ACC112 (cell line): Measurements from ENCODE around the gene CHPF2.

Source experiments
- H2AFZ ChIP-seq: fragments of 200-600 bp; sonication (generic); one replicate; pipeline ENCODE4 v1.6.0; 2017; ENCODE audit warnings: antibody characterized with exemption, low read length; ENCODE audit not compliant: unreplicated experiment
- H3K27ac ChIP-seq: fragments of 200-600 bp; sonication (generic); 2 replicates; pipeline ENCODE4 v1.5.1; 2014; ENCODE audit warnings: low read depth, mild to moderate bottlenecking, antibody characterized with exemption, low read length, moderate library complexity
- H3K27me3 ChIP-seq: fragments of 200-600 bp; sonication (generic); 2 replicates; pipeline ENCODE4 v1.6.1; 2014; ENCODE audit warnings: mild to moderate bottlenecking, antibody characterized with exemption, low read length, moderate library complexity, mixed read lengths; ENCODE audit not compliant: insufficient read depth
- H3K36me3 ChIP-seq: fragments of 200-600 bp; sonication (generic); 2 replicates; pipeline ENCODE4 v1.6.1; 2016; ENCODE audit warnings: mild to moderate bottlenecking, antibody characterized with exemption, low read length, moderate library complexity, mixed read lengths; ENCODE audit not compliant: insufficient read depth
- H3K4me1 ChIP-seq: fragments of 200-600 bp; sonication (generic); one replicate; pipeline ENCODE4 v1.6.1; 2016; ENCODE audit warnings: low read length, mixed read lengths; ENCODE audit not compliant: insufficient read depth, unreplicated experiment, control insufficient read depth
- H3K4me3 ChIP-seq: fragments of 200-600 bp; sonication (generic); 2 replicates; pipeline ENCODE4 v1.5.1; 2014; ENCODE audit warnings: mild to moderate bottlenecking, low read depth, low read length
- H3K79me2 ChIP-seq: fragments of 200-600 bp; sonication (generic); one replicate; pipeline ENCODE4 v1.6.0; 2016; ENCODE audit warnings: low read length; ENCODE audit not compliant: control insufficient read depth, unreplicated experiment, insufficient read depth

The CHPF2 gene

DNA sequence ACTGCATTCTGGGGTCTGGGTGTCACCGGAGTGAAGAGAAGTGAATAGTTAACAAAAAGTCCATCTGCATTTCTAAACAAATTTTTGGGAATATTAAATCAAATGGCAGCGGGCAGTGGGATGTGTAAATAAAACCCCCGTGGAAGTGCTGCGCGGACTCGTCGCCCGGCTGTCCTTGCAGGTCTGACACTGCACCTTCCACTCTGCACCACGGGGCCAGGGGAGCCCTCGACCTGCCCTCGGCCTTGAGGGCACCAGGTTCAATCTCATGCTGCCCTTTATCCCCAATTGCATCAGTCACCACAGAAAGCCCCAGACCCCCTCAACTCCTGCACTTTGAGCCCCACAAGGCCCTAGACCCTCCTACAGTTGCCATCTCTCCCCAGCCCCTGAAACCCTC lies 22.6 kb downstream of the CHPF2 start:
- H3K4me1 ChIP-seq = peaks cover 18% of the 10 kb centered on the region
- no peaks in the 10 kb centered on the region for H3K79me2 ChIP-seq
- no peaks in the 10 kb centered on the region for H3K27me3 ChIP-seq
- H3K4me3 ChIP-seq = no peak overlapping the region
- no peak overlapping the region for H3K27ac ChIP-seq
- H3K36me3 ChIP-seq = no peaks in the 10 kb centered on the region
- H2AFZ ChIP-seq = no peak overlapping the region

DNA sequence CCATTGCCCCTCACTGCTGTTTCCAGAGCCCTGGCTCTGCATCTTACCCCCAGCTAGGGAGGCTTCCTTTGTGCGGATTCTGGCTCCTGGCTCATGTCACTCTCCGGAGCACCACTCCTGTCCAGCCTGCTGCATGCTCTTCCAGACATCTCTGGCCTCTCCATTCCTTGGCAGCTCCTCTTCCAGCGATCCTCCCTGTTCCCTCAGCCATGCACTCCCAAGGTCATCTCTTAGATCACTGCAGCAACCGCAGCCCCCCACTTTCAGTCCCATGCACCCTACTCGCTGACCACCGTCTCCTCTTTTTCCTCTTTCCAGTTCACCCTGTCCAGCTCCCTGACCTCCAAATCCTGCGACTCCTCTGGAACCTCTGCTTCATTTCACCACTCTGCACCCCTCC lies 23.1 kb downstream of the CHPF2 start:
- Histone ChIP-seq H3K79me2 (no peaks in the 10 kb centered on the region), H3K4me1 (peaks cover 14% of the 10 kb centered on the region), H2AFZ (no peak overlapping the region), H3K27me3 (peaks cover 2% of the 10 kb centered on the region), H3K27ac (no peak overlapping the region), H3K36me3 (no peaks in the 10 kb centered on the region), H3K4me3 (no peak overlapping the region)

DNA sequence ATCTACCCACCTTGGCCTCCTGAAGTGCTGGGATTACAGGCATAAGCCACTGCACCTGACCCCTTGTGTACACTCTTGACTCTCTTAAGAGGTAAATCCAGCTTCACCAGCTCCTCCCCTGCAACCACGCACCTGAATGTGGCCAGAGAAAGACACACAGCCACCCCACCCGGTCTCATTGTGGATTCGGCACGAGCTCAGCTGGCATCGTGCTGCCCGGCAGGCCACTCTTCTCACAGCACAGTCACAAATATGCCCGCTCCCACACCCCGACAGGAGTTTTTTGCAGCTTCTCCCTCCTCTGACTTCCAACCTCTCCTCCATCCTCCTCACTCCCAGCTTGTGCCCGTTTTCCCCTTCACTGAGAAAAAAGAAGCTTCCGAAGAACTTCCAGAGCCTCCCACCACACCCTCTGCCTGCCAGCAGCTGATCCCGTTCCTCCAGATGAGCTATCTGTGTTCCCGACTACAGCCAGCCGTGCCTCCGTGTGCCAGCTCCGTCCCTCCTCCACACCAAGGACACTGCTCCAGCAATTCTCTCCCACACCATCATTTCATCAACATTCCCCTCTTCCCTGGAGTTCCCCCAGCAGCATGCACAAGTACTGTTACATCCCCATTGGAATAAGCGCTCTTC lies 24.2 kb downstream of the CHPF2 start:
- H3K27me3 ChIP-seq = peaks cover 13% of the 10 kb centered on the region
- no peak overlapping the region for H3K4me3 ChIP-seq
- no peak overlapping the region for H3K27ac ChIP-seq
- no peaks in the 10 kb centered on the region for H3K79me2 ChIP-seq
- no peaks in the 10 kb centered on the region for H3K36me3 ChIP-seq
- peaks cover 5% of the 10 kb centered on the region for H3K4me1 ChIP-seq
- no peak overlapping the region for H2AFZ ChIP-seq

DNA sequence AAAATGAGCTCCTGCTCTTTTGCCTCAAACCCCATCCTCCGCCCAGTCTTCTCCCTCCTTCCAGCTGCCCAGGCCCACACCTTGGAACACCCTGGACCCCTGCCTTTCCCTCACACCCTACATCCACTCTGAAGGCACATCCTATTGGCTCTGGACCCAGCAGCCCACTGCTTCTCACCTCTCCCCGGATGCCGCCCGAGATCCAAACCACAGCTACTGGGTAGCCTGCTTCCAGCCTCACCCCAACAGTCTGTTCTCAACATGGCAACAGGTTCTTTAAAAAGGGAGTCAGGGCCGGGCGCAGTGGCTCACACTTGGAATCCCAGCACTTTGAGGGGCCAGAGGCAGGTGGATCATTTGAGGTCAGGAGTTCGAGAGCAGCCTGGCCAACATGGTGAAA lies 25.7 kb downstream of the CHPF2 start:
- H3K4me3 ChIP-seq = no peak overlapping the region
- H3K27me3 ChIP-seq = peaks cover 28% of the 10 kb centered on the region
- no peak overlapping the region for H3K27ac ChIP-seq
- no peaks in the 10 kb centered on the region for H3K4me1 ChIP-seq
- no peaks in the 10 kb centered on the region for H3K36me3 ChIP-seq
- H3K79me2 ChIP-seq = no peaks in the 10 kb centered on the region
- no peak overlapping the region for H2AFZ ChIP-seq

DNA sequence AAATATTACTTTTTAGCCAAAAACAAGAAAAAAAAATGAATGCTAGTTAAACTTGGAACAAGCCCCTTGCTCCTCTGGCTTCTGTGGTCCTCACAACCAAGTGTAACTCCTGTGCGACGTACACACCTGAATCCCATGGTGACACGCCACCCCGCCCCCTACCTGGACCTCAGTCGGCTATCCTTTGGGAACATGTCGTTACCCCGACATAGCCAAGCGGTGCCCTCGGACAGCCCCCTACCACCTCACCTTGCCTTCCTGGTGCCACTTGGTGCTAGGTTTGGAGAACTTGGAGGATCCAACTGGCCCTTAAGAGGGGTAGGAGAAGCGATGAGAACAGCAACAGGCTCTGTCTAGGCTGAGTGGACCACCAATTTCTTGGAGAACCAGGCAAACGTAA lies 28.2 kb downstream of the CHPF2 start:
- H2AFZ ChIP-seq = no peak overlapping the region
- no peak overlapping the region for H3K4me3 ChIP-seq
- H3K27me3 ChIP-seq = peaks cover 32% of the 10 kb centered on the region
- no peaks in the 10 kb centered on the region for H3K4me1 ChIP-seq
- H3K79me2 ChIP-seq = no peaks in the 10 kb centered on the region
- H3K36me3 ChIP-seq = no peaks in the 10 kb centered on the region
- H3K27ac ChIP-seq = no peak overlapping the region

DNA sequence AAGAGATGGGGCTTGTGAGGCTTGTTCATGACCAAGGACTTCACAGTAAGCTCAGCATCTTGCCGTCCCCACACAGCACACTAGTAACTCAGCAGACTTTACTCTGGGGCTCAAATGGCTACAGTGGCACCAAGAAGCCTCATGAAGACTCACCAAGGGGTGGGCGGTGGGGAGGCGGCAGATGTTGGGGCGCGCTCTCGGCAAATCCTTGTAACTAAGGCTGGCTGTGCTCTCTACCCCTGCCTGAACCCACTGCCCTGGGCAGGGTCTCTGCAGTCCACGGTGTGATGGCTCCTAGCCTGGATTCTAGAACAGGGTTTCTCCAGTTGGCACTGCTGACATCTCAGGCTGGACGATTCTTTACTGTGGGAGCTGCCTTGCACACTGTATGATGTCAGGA lies 28.6 kb downstream of the CHPF2 start:
- H3K27me3 ChIP-seq = peaks cover 32% of the 10 kb centered on the region
- H3K36me3 ChIP-seq = no peaks in the 10 kb centered on the region
- no peak overlapping the region for H3K27ac ChIP-seq
- no peaks in the 10 kb centered on the region for H3K4me1 ChIP-seq
- no peak overlapping the region for H2AFZ ChIP-seq
- H3K79me2 ChIP-seq = no peaks in the 10 kb centered on the region
- H3K4me3 ChIP-seq = no peak overlapping the region

DNA sequence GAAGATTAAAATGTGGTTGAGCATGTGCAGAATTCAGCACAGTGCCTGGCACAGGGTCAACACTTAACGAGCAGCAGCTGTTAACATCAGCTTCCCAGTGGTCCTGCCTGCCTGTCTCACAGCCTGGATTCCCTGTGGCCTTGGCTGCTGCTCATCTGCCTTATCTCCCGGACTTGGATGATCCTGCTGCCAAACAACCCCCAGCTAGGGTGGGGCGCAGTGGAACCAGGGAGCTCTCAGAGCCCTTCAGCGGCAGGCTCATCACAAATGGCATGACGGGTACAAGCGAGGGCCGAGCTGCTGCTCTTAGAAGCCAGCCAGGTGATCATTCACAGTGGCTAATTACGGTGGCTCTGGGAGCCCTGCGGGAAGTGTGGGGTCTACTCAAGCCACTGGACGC lies 29.2 kb downstream of the CHPF2 start:
- H3K4me3 ChIP-seq = no peak overlapping the region
- H3K79me2 ChIP-seq = no peaks in the 10 kb centered on the region
- H3K27me3 ChIP-seq = peaks cover 32% of the 10 kb centered on the region
- H2AFZ ChIP-seq = no peak overlapping the region
- H3K4me1 ChIP-seq = no peaks in the 10 kb centered on the region
- no peak overlapping the region for H3K27ac ChIP-seq
- no peaks in the 10 kb centered on the region for H3K36me3 ChIP-seq

DNA sequence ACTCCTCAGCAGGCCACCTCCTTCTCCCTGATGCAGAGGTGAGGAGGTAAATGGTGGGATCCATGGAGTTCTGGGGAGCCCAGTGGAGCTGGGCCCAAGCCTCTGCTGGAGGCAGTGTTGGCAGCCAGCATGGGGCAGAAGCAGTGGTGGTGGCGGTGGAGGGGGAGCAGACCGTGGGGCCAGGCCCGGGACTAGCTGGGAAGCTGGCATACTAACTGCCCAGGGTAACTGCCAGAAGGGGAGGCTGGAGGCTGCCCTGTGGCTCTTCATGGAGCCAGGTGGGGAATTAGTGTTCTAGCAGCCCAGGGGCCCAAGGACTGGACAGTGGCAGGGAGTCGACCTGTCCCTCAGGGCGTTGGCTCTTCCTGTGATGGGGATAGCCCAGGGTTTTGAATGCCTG lies 32.3 kb downstream of the CHPF2 start:
- Histone ChIP-seq H3K27ac (no peak overlapping the region), H3K27me3 (peaks cover 32% of the 10 kb centered on the region), H3K79me2 (no peaks in the 10 kb centered on the region), H3K4me1 (no peaks in the 10 kb centered on the region), H3K36me3 (no peaks in the 10 kb centered on the region), H2AFZ (no peak overlapping the region), H3K4me3 (no peak overlapping the region)

DNA sequence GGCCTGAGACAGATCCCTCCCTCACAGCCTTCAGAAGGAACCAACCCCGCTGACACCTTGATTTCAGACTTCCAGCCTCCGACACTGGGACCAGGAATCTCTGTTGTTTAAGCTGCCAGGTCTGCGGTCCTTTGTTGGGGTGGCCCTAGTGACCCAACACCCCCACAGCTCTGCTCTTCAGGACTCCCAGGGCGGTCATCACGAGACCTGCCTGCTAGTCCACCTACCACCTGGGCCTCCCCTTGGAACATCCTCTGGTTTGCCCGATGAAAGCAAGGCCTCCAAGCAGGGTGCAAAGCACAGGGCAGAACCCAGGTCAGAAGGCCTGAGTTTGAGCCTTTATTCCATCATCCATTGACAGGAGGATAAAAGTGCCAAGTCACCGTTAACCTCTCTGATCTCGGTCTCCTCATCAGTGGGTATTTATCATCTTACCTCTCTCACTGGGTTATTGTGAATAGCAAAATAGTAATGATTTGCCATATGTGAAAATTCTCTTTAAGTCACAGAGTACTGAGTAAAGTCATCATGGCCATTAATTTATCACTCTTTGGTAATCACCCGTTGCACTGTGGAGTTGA lies 33.2 kb downstream of the CHPF2 start:
- Histone ChIP-seq H3K4me1 (no peaks in the 10 kb centered on the region), H3K4me3 (no peak overlapping the region), H2AFZ (no peak overlapping the region)

DNA sequence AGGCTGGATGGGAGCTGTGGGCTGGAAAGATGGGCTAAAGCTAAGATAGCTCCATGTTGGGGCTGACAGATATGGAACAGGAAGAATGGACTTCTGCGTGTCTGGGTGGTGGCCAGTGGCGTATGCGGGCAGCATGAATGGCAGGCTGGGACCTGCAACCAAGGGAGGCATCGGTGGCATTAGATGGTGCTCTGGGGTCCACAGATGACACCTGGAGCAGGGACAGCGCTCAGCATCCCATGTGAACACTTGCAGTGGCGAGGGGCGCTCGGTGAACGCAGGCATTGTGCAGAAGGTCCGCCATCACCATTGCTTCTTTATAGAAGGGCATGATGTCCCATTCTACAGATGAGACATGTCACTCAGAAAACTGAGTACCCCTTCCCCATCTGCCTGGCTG lies 37.2 kb downstream of the CHPF2 start:
- Histone ChIP-seq H3K27ac (no peak overlapping the region), H3K4me3 (no peak overlapping the region), H3K79me2 (no peaks in the 10 kb centered on the region), H3K36me3 (no peaks in the 10 kb centered on the region), H3K27me3 (no peaks in the 10 kb centered on the region), H2AFZ (no peak overlapping the region), H3K4me1 (no peaks in the 10 kb centered on the region)

More for the DNA sequence above, 33.2 kb downstream of the CHPF2 start:
- Histone ChIP-seq H3K27me3 (peaks cover 29% of the 10 kb centered on the region), H3K36me3 (no peaks in the 10 kb centered on the region), H3K79me2 (no peaks in the 10 kb centered on the region), H3K27ac (no peak overlapping the region)

DNA sequence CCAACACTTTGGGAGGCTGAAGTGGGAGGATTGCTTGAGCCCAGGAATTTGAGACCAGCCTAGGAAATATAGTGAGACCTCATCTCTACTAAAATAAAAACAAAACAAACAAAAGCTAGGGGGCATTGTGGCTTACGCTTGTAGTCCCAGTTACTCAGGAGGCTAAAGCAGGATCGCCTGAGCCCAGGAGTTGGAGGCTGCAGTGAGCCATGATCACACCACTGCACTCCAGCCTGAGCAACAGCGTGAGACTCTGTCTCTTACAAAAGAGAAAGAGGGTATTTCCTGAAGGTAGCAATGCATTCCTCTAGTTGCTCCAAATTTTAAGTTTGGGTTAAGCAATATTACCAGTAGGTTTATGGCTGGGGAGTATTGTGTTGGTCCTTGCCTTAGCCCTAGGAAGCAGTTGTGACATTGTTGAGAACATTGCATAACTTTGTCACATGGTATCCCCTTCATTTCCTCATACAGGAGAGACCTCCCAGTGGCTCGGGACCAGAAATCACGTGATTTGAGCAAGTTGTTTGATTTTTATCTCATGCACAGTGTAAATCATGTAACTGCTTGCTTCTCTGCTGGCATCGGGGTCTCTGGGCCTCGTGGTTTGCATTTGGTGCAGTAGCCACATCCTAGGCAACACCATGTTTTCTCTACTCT lies 39.5 kb downstream of the CHPF2 start:
- Histone ChIP-seq H3K36me3 (no peaks in the 10 kb centered on the region), H3K27me3 (no peaks in the 10 kb centered on the region), H3K4me1 (no peaks in the 10 kb centered on the region), H3K27ac (no peak overlapping the region), H2AFZ (no peak overlapping the region), H3K4me3 (no peak overlapping the region), H3K79me2 (no peaks in the 10 kb centered on the region)
